ENCODE data around the gene DIRAS1. TPM values are rescaled to one million over a fixed set of nuclear protein-coding genes. Genes with fewer than 3 reads are reported as not detected.

Gene DIRAS1
- total RNA-seq, 2 donors from 2014 or later: 0.11 to 0.72 TPM

DNA sequence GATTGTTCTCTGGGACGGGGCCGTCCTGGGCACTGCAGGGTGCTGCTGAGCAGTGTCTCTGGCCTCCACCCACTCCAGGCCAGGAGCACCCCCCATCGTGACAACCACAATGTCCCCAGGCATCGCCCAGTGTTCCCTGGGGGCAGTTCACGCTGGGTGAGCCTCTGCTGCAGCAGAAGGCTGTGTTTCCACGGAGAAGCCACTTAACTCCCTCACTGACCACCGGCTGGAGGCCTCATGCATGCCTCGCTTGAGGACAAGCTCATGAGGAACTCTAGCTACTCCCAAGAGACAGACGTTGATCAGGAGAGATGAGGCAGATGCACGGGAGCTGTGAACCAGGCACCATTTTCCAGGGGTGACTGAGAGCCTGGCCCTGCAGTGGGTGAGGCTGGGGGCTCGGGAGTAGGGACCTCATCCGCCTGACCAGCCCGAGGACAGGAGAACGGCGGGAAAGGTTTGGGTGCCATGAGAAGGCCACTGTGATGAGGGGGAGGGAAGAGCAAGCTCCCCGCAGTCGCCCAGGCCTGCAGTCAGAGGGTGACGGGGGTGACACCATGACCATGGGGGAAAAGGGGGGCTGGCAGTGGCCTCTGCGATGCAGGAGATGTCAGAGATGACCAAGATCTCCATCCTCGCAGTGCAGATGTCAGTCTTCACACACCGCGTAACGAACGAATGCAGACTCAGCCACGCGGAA, 13.6 kb upstream of the DIRAS1 start:
- no peak overlapping the region for H3K27ac Mint-ChIP-seq
- H3K9me3 Mint-ChIP-seq: no peaks in the 10 kb centered on the region

DNA sequence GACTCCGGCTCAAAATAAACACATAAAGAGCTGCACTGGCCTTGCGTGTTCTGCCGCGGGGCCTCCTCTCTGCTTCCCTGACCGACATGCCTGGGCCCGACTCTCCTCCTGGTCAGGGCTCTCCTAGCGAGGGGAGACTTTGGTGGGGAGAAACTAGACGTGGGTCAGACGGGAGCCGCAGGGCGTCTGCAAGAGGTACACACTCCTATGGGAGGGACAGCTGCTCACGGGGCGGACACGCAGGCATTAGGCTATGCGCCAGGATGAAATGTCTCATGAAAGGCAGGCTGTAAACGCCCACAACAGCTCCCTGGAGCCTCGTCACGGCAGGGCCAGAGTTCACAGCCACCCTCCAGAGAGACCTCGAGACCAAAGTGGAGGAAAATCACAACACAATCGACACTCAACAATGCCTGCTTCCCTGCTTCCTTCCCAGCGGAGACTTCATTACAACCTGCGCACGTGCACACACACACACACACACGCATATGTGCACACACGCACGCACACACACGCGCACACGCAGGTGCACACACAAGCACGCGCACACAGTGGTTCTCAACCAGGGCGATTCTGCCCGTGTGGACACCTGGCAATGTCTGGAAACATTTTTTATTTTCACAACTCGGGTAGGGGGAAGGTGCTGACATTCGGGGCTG, 12.9 kb upstream of the DIRAS1 start:
- DNase-seq (ENCODE audit: low spot score in 2 of 2): no peak
- Mint-ChIP-seq H3K9me3 (no peaks in the 10 kb centered on the region), H3K27ac (no peak overlapping the region), H3K36me3 (peaks cover 16 to 19% of the 10 kb centered on the region in 2 donors)
- ATAC-seq: no peak

More for the DNA sequence above, 13.6 kb upstream of the DIRAS1 start:
- H3K36me3 Mint-ChIP-seq: peaks cover 16 to 24% of the 10 kb centered on the region in 2 donors
- ATAC-seq (no peak), DNase-seq (ENCODE audit: low spot score in 2 of 2) (no peak)

DNA sequence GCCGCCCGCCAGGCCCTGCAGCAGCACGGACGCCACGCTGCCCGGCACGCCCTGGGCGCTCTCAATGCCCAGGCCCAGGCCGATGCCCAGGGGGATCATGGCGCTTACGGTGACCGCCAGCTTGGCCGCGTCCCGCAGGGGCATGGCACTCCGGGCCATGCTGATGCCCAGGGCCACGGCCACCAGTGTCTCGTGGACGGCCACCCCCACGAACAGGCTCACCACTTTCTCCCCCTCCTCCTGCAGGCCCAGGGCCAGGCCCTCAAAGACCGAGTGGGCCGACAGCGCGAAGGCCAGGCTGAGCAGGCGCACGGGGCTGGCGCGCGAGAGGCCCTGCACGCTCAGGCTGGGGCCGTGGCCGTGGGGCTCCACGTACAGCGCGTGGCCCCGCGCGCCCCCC, 11.7 kb upstream of the DIRAS1 start:
- ATAC-seq: no peak
- no peak overlapping the region for H3K27ac Mint-ChIP-seq
- DNase-seq (ENCODE audit: low spot score in 2 of 2): no peak
- H3K36me3 Mint-ChIP-seq: peaks cover 10 to 13% of the 10 kb centered on the region in 2 donors
- no peaks in the 10 kb centered on the region for H3K9me3 Mint-ChIP-seq

DNA sequence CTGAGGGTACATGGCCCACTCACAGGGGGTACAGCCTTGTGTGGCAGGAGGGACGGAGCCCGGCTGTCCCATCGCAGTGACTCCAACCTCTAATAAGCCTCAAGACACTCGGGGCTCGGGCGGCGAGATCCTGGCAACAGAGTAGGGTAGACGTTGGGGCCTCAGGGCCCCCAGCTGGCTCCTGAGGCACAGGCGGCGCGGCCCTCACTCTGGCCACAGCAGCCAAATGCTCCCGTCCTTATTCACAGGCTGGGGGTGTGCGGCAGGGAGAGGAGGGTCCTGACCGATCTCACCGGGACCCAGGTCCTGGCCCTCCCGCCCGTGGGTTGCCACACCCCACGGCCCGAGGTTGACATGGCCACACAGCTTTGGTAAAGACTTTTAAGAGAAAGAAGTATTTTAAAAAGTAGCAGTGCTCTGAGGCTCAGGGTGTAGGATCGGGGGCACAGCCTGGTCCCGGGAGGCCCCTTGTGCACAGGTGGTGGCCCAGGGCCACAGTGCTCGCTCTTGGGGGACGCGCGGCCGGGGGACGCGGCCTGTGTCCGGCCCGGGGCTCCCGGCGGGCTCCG, 11.1 kb upstream of the DIRAS1 start:
- Mint-ChIP-seq H3K27ac (no peak overlapping the region), H3K9me3 (no peaks in the 10 kb centered on the region), H3K36me3 (peaks cover 9 to 10% of the 10 kb centered on the region in 2 donors)
- ATAC-seq (no peak), DNase-seq (ENCODE audit: low spot score in 2 of 2) (no peak)

DNA sequence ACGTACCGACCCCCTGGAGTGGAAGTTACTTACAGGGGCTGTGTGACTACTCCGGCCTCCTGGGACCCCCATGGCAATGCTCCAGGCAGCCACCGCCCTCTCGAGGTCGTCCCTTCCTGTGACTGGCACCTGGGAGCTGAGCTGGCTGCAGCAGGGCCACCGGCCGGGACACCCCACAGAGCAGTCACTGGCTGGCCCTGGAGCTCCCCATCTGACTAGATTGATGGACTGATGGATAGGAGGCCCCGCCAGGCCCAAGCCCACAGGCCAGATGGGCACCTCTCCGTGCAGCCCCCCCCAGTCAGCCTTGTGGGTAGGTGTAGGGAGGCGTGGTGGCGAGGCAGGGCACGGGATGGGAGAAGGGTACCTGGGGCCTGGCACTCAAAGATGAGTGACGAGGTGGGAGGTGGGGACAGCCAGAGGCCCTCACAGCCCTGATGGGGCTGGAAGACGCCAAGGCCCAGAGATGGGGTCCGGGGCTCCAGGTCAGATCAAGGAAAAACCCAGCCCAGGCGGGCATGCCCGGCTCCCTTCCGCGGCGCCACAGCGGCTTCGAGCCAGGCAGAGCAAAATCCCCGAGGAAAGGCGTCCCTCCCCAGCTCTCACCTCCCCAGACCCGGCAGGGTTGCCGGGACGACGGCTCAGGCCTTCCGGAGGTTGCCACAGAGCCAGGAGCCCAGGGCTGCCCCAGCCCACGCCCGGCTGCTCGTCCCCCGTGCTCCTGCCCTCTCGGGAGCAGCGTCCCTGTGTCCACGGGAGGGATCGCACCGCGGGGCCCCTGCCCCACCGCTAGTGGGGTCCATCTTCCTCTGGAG, 10.2 kb upstream of the DIRAS1 start:
- Mint-ChIP-seq H3K36me3 (peaks cover under 1% of the 10 kb centered on the region in 2 donors), H3K9me3 (no peaks in the 10 kb centered on the region), H3K27ac (no peak overlapping the region)
- ATAC-seq (no peak), DNase-seq (ENCODE audit: low spot score in 2 of 2) (no peak)

DNA sequence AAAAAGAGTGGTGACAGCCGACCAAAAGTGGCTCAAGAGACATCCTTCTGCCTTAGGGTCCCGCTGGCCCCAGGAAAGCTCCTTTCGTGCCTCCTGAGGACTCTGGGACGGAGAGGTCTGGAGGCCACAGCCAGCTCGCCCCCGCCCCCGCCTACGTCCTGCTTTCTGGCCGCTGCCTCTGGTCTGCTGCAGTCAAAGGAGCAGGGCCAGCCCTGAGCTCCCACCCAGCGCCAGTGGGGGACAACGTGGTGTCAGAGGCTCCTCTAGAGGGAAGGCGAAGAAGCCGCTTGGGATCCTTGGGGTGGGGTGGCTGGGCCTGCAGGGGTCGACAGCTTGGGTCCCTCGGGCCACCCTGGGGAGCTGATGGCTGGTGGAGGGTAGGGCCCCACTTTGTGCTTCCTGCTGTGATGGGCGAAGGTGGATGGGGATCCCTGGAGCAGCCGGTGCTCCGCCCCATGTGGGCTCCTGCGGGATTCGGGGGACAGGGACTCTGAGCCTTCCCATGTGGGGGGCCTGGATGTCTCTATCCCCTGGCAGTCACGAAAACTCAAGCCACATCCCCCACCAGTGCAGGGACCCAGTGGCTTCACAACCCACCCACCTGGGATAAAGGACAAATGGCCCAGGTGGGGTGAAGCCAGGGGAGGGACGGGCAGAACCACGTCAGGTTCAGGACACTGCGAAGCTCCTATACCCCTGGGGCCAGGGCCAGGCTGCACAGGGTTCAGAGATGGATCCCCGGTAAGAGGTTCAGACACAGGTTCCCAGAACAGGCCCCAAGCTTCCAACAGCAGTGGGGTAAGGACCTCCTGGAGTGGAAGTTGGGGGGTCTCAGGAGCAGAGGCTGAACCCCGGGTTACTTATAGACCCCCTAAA, 9.0 kb upstream of the DIRAS1 start:
- H3K27ac Mint-ChIP-seq: no peak overlapping the region
- H3K36me3 Mint-ChIP-seq: no peaks in the 10 kb centered on the region
- ATAC-seq (no peak), DNase-seq (ENCODE audit: low spot score in 2 of 2) (no peak)
- no peaks in the 10 kb centered on the region for H3K9me3 Mint-ChIP-seq

DNA sequence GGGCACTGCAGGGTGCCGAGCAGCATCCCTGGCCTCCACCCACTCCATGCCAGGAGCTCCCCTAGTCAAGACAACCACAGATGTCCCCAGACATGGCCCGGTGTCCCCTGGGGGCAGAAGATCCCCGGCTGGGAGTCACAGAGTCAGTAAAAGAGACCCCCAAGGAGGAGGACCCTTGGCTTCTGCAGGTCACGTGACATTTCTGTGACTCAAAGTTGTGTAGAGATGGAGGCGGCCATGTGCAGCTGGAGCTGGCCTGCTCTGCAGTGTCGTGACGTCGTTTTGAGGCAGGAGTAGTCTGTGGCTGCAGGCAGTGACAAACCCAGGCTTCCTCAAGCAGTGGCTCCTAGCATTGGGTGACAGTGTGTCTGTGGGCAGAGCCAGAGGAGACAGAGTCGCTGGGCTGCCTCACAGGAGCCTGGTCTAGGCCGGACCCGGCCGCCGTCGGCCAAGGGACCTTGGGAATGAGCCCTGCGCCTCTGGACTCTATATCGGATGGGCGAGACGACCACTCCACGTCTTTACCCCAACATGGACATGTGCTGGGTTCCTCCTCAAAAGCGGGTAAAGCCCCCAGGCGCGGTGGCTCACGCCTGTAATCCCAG, 7.7 kb upstream of the DIRAS1 start:
- DNase-seq (ENCODE audit: low spot score in 2 of 2): no peak
- H3K9me3 Mint-ChIP-seq: no peaks in the 10 kb centered on the region
- H3K27ac Mint-ChIP-seq: no peak overlapping the region
- ATAC-seq: no peak
- H3K36me3 Mint-ChIP-seq: no peaks in the 10 kb centered on the region

DNA sequence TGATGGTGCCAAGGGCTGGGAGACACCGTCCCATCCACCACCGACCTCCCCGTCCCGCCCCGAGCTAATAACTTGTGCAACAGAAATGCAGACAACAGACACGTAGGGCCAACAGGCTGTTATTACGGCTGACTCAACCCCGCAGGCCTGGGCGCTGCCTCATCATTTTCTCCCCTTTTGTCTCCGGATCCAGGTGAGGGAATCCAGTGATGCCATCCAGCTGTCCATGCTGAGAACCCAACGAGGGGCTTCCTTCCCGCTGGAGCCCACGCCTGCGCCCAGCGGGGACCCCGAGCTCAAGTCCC, 6.4 kb upstream of the DIRAS1 start:
- ATAC-seq (no peak), DNase-seq (ENCODE audit: low spot score in 2 of 2) (no peak)
- Mint-ChIP-seq H3K9me3 (no peaks in the 10 kb centered on the region), H3K36me3 (no peaks in the 10 kb centered on the region), H3K27ac (no peak overlapping the region)

DNA sequence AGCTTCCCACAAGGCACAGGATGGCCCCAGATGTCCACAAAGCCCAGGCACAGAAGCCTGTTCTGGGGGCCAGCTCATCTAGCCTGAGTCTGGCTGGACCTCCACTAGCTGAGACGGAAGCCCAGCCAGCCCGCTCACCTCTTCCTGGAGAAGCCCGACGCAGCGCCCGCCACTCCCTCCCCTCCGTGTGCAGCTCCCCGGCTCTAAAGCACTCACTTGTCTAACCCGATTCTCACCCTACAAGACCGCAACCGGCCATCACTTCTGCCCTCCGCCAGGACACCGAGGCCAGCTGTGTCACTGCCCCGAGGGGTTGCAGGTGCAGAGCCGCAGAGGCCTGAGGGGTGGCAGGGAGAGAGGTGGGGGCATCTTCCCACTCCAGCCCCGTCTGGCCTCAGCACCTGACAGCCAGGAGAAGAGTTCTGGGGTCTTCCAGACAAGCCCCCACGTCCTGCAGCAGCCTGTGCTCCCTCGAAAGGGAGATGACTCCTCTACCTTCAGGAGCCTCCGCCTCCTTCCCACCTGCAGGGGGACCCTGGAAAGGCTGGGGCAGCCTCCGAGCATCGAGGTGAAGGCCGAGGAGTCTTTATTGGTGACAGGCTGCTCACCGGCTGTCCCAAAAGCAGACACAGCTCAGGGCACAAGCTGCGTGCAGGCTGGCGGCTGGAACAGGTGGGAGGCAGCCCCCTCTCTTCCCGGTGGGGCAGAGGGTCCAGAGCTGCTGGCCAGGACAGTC, 5.9 kb upstream of the DIRAS1 start:
- H3K9me3 Mint-ChIP-seq: no peaks in the 10 kb centered on the region
- H3K27ac Mint-ChIP-seq: no peak overlapping the region
- ATAC-seq: peak in 1 of 2 donors; percentile 18
- no peaks in the 10 kb centered on the region for H3K36me3 Mint-ChIP-seq
- DNase-seq (ENCODE audit: low spot score in 2 of 2): no peak

DNA sequence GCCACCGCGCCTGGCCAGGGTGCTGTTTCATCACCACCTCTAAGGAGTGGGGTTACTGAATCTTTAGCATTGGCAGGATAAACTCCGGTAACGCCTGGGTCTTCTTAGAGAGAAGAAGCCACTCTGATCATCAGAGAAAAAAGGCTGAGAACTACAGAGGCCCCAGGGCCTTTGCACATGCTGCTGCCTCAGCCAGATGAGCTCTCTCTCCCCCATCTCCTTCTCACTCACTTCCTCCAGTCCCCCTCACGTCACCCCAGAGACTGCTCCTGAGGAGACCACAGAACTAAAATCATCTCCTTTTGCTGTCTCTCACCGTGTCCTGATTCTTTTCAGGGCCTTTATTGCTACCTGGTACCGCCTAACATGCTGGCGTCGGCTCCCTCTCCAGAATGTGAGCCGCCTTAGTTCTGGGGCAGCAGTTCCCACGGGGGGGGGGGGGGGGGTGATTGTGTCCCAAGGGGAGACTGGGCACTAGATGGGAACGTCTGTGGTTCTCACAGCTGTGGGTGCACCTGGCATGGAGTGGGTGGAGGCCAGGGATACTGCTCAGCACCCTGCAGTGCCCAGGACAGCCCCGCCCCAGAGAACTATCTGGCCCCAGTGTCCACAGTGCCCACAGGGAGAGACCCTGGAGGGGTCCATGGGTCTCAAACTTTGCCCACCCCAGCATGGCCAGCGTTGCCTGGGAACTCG, 5.1 kb upstream of the DIRAS1 start:
- Mint-ChIP-seq H3K27ac (no peak overlapping the region), H3K36me3 (no peaks in the 10 kb centered on the region), H3K9me3 (no peaks in the 10 kb centered on the region)
- DNase-seq (ENCODE audit: low spot score in 2 of 2): no peak
- ATAC-seq: no peak

DNA sequence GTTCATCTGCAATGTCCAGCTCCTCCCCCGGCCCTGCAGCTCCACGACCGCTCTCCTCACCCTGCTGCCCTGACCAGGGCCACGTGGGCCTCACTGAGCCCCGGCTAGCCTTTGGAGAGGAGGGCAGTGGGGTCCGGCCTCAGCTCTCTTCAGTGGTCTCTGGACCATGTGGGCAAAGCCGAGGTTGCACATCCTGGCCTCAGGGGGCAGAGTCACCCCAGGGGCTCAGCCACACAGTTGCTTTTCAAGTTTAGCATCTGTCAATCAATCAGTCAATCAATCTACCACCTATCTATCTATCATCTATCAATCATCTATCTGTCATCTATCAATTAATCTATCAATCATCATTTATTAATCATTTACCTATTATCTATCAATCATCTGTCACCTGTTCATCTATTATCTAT, 3.0 kb upstream of the DIRAS1 start:
- no peak overlapping the region for H3K27ac Mint-ChIP-seq
- DNase-seq (ENCODE audit: low spot score in 2 of 2) (no peak), ATAC-seq (no peak)
- no peaks in the 10 kb centered on the region for H3K9me3 Mint-ChIP-seq
- no peaks in the 10 kb centered on the region for H3K36me3 Mint-ChIP-seq

DNA sequence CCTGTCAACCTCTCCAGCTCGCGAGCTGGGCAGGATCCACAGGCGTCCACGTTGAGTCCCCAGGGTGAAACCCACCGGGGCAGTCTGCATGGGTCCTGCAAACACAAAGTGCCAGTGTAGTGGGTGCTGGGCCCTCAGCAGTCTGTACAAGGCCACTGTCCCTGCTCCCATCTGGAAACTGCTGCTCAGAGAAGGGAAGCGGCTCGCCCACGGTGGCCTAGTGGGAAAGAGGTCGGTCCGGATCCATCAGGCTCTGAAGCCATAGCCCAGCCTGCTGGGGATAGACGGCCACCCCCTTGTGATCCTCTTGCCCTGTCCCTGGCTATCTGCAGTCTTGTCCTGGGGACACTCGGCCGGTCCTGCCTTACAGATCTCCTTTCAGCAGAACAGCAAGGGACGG, 2.6 kb upstream of the DIRAS1 start:
- ATAC-seq (no peak), DNase-seq (ENCODE audit: low spot score in 2 of 2) (no peak)
- Mint-ChIP-seq H3K9me3 (no peaks in the 10 kb centered on the region), H3K27ac (no peak overlapping the region), H3K36me3 (no peaks in the 10 kb centered on the region)

DNA sequence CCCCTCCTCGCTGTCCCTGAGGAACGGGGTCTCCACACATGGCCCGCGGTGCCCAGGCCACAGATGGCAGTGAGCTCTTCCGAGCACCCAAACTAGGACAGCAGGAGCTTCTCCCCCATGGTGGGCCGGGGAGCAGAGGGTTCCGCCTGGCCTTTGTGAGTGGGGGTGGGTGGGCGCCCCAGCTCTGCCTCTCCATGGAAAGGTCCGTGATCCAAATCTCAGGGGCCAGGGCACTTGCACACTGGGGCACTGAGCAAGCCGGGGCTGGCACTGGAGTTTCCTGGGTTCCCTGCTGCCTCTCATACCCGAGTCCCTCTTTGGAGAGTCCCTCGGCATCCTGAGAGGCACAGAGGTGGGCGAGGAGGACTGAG, 2.2 kb upstream of the DIRAS1 start:
- ATAC-seq: no peak
- Mint-ChIP-seq H3K36me3 (no peaks in the 10 kb centered on the region), H3K27ac (no peak overlapping the region), H3K9me3 (no peaks in the 10 kb centered on the region)
- no peak for DNase-seq (ENCODE audit: low spot score in 2 of 2)

DNA sequence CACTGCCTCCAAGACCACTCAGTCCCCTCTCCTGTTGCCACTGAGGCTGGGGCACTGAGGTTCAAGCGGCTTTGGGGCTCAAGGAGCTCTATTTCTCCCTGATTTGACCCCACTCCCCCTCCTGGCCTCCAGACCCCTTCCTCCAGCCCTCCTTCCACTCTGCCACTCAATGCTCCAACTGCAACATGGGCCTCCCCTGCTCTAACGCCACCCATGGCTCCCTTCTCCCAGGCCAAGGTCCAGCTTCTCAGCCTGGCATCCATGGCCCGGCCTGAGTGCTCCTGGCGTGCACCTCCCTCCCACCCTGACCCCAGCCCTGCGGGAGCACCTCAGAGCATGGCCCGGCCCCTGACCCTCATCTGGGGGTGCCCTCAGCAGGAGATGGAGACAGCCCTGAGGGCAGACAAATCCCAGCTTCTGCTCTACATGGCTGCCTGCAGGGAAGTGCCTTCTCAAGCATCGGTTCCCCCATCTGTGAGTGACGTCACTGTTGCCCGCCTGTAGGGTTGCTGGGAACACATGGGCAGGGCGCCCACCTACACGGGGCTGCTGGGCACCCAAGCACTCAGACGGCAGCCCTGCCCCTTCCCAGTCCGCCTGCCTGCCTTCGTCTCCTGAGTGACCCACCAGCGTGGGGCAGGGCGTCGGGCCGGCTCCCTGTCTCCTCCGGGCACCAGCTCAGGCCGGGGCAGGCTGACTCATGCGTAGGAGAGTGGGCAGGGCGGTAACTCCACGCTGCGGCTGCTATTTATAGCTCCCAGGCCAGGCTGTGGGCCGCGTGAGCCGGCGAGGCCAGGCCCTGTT, 1.6 kb upstream of the DIRAS1 start:
- no peak for DNase-seq (ENCODE audit: low spot score in 2 of 2)
- Mint-ChIP-seq H3K9me3 (no peaks in the 10 kb centered on the region), H3K36me3 (no peaks in the 10 kb centered on the region), H3K27ac (no peak overlapping the region)
- no peak for ATAC-seq

Data from activated naive CD4-positive, alpha-beta T cell treated with anti-CD3 and anti-CD28 coated beads, Interleukin-2, amount 50 U/mL, for 72 hours (primary cell).